Gastroesophageal sphincter (tissue), 4 donors: ENCODE measurements around the gene ADCY10. TPM values are rescaled to one million over a fixed set of nuclear protein-coding genes. Genes with fewer than 3 reads are reported as not detected.

Experiments used
- ATAC-seq: fragments of 150-250 bp; one replicate; pipeline ENCODE4 v1.9.1; 2016; ENCODE audit warnings: mild to moderate bottlenecking, moderate library complexity
- H3K27ac ChIP-seq, 4 donors: fragments of 200-600 bp; sonication (generic) in 3 of 4; 1 replicate in 3 of 4; 2 replicates in 1 of 4; pipeline ENCODE4 v1.5.1; 2016 to 2019
- H3K27me3 ChIP-seq: fragments of 200-600 bp; sonication (generic); one replicate; pipeline ENCODE4 v1.5.1; 2019
- H3K36me3 ChIP-seq, 2 donors: fragments of 200-600 bp; sonication (generic); one replicate each; pipeline ENCODE4 v1.5.1; 2019; ENCODE audit warnings: control low read depth in 1 of 2
- H3K4me1 ChIP-seq, 3 donors: fragments of 200-600 bp; sonication (generic); 1 replicate in 2 of 3; 2 replicates in 1 of 3; pipeline ENCODE4 v1.5.1; 2016 to 2019; ENCODE audit warnings: control low read depth in 2 of 3
- H3K4me3 ChIP-seq, 2 donors: fragments of 200-600 bp; sonication (generic); one replicate each; pipeline ENCODE4 v1.5.1; 2019; ENCODE audit warnings: mild to moderate bottlenecking in 1 of 2, moderate library complexity in 1 of 2
- H3K9me3 ChIP-seq, 3 donors: fragments of 200-600 bp; sonication (generic); one replicate each; pipeline ENCODE4 v1.5.1; 2017 to 2019; ENCODE audit warnings: control low read depth in 2 of 3
- EP300 ChIP-seq: sonication (generic); formaldehyde crosslinking; IDR thresholded peaks from one replicate; pipeline ENCODE4 v1.6.1; 2017; ENCODE audit warnings: antibody characterized with exemption, mild to moderate bottlenecking
- POLR2A ChIP-seq, 2 donors: fragments of 450-650 bp; IDR thresholded peaks; one replicate each; pipeline ENCODE4 v1.6.1; 2017; ENCODE audit warnings: antibody characterized with exemption in 2 of 2, mild to moderate bottlenecking in 2 of 2, moderate library complexity in 1 of 2
- POLR2AphosphoS5 ChIP-seq: sonication (generic); formaldehyde crosslinking; IDR thresholded peaks from one replicate; pipeline ENCODE4 v1.6.1; 2017; ENCODE audit warnings: antibody characterized with exemption
- WGBS, 2 donors: methylation state at CpG; one replicate each; pipeline ENCODE4 v1.1.5; 2018; ENCODE audit warnings: low coverage in 1 of 2; 5-methylcytosine and 5-hydroxymethylcytosine counted together
- total RNA-seq, 4 donors: library from RNA; depleted of rRNA; stranded (reverse); fragments of >200 nt; gene quantifications; one replicate each; pipeline ENCODE4 v1.1.0, GENCODE V29; 2016
- TF ChIP-seq, protein P1 (sequence below), 4 experiments: fragments of 200-600 bp in 2 of 4; fragments of 450-650 bp in 2 of 4; sonication (generic) in 1 of 4; IDR thresholded peaks; one replicate each; pipeline ENCODE4 v1.5.1; 2017 to 2019; ENCODE audit warnings: antibody characterized with exemption in 4 of 4, mild to moderate bottlenecking in 2 of 4, moderate library complexity in 2 of 4

Gene ADCY10
- total RNA-seq, 4 donors from 2014 or later = 0.12 to 0.16 TPM; not detected in 2

DNA sequence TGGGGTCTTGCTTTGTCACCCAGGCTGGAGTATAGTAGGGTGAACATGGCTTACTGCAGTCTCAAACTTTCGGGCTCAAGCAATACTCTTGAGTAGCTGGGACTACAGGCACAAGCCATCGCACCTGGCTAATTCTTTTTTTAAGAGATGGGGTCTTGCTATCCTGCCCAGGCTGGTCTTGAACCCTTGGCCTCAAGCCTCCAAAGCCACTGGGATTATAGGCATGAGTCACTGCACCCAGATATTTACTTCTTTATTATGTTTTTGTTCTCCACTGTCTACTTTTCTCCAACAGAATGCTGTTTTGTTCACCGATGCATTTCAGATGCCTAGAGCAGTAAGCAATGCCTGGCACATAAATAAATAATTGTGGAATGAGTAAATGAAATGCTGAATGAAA lies 72.4 kb downstream of the ADCY10 start:
- no peak for ATAC-seq
- Histone ChIP-seq H3K4me1 (no peaks in the 10 kb centered on the region), H3K9me3 (no peaks in the 10 kb centered on the region), H3K27me3 (no peaks in the 10 kb centered on the region), H3K27ac (no peak overlapping the region), H3K4me3 (no peak overlapping the region), H3K36me3 (no peaks in the 10 kb centered on the region)
- 93 to 100% methylated on average over 1 to 3 of the region's 3 CpGs for WGBS, 2 donors
- TF ChIP-seq, protein P1, sequence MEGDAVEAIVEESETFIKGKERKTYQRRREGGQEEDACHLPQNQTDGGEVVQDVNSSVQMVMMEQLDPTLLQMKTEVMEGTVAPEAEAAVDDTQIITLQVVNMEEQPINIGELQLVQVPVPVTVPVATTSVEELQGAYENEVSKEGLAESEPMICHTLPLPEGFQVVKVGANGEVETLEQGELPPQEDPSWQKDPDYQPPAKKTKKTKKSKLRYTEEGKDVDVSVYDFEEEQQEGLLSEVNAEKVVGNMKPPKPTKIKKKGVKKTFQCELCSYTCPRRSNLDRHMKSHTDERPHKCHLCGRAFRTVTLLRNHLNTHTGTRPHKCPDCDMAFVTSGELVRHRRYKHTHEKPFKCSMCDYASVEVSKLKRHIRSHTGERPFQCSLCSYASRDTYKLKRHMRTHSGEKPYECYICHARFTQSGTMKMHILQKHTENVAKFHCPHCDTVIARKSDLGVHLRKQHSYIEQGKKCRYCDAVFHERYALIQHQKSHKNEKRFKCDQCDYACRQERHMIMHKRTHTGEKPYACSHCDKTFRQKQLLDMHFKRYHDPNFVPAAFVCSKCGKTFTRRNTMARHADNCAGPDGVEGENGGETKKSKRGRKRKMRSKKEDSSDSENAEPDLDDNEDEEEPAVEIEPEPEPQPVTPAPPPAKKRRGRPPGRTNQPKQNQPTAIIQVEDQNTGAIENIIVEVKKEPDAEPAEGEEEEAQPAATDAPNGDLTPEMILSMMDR (IDR thresholded peaks at IDR 0.05) = no peak
- TF ChIP-seq POLR2A (IDR thresholded peaks at IDR 0.05) (no peak), POLR2AphosphoS5 (no peak), EP300 (no peak)

DNA sequence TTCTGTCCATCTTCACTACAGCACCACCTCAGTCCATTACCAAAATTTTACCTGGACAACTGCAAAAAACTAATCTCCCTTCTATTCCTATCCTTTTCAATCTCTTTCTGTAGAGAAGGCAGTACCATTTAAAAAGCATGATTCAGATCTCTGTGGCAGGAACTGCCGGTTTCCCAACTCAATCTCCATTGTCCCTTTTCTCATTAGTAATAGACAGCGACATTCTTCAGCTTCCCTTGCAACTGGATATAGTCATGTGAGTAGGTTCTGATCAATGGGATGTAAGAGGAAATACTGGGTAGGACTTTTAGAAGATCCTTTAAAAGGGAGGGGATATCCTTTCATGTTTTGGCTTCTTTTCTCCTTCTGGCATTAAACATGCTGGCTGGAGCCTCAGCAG lies 74.9 kb downstream of the ADCY10 start:
- TF ChIP-seq EP300 (no peak), POLR2AphosphoS5 (no peak), POLR2A (IDR thresholded peaks at IDR 0.05) (no peak)
- TF ChIP-seq, protein P1 (IDR thresholded peaks at IDR 0.05) = no peak
- no peaks in the 10 kb centered on the region for H3K36me3 ChIP-seq
- 67 to 94% methylated on average over 1 to 2 of the region's 2 CpGs for WGBS, 2 donors
- ATAC-seq = no peak
- H3K27ac ChIP-seq = no peak overlapping the region
- H3K4me3 ChIP-seq = no peak overlapping the region
- no peaks in the 10 kb centered on the region for H3K27me3 ChIP-seq
- no peaks in the 10 kb centered on the region for H3K4me1 ChIP-seq
- H3K9me3 ChIP-seq = no peaks in the 10 kb centered on the region

DNA sequence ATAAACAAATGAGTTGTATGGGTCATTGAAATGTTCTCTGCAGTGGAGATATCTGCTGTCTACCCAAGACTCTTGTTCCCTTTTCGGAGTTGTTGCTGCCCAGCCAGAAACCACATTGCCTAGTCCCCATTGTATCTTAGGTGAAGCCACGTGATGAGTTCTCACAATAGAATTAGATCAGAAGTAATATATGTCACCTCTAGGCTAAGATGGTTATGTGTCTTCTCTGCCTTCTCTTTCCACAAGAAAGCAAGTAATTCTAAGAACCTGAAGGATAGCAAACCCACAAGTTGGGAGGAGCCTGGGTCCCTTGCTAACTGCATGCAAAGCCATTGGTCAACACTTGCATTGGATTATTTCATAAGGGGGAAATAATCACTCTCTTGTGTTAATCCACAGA lies 76.6 kb downstream of the ADCY10 start:
- no peaks in the 10 kb centered on the region for H3K4me1 ChIP-seq
- no peak for ATAC-seq
- H3K36me3 ChIP-seq = no peaks in the 10 kb centered on the region
- H3K9me3 ChIP-seq = no peaks in the 10 kb centered on the region
- H3K4me3 ChIP-seq = no peak overlapping the region
- WGBS, 2 donors = 75 to 88% methylated on average over 1 to 2 of the region's 2 CpGs
- no peaks in the 10 kb centered on the region for H3K27me3 ChIP-seq
- TF ChIP-seq POLR2AphosphoS5 (no peak), EP300 (no peak), POLR2A (IDR thresholded peaks at IDR 0.05) (no peak)
- TF ChIP-seq, protein P1 (IDR thresholded peaks at IDR 0.05) = no peak
- no peak overlapping the region for H3K27ac ChIP-seq

DNA sequence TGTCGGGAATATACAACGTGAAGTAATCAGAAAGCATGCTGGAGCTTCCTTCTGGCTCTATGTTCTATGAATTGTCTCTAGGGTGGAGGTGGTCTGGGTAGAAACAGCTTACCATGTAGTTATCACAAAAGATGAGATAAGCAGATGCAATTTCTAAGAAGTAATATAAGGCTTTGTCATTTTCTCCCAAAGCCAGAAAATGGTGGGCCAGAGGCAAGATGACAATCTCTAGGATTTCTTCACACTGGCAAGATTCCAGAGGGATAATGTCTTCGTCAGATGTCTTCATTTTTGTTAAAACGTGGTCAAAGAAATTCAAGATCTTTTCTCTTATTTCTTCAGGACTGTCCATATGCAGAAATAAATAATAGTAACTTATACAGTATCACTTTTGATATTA lies 77.7 kb downstream of the ADCY10 start:
- H3K4me1 ChIP-seq = no peaks in the 10 kb centered on the region
- ATAC-seq = no peak

DNA sequence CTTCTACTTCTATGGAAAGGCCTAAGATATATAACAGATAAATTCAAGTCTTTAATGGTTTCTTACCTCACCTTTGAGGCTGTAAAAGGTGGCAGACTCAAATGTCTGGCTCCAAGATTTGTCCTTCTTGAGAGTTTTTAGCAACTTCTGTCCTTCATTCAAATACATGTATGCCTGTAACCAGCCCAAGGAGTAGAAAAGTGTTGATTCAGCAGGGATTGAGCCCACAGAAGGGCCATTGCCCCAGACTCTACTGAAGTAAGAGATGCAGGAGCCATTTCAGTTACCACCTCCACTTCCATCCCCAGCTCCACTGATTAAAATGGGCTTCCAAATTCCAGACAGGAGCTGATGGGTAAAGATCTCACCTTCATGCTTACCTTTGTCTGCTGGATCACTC lies 80.0 kb downstream of the ADCY10 start:
- Histone ChIP-seq H3K4me1 (no peaks in the 10 kb centered on the region), H3K27ac (no peak overlapping the region), H3K4me3 (no peak overlapping the region), H3K36me3 (no peaks in the 10 kb centered on the region), H3K27me3 (no peaks in the 10 kb centered on the region), H3K9me3 (no peaks in the 10 kb centered on the region)
- no peak for TF ChIP-seq POLR2A (IDR thresholded peaks at IDR 0.05)
- TF ChIP-seq POLR2AphosphoS5 = no peak
- TF ChIP-seq EP300 = no peak
- TF ChIP-seq, protein P1 (IDR thresholded peaks at IDR 0.05) = no peak
- ATAC-seq = no peak

More for the DNA sequence above, 77.7 kb downstream of the ADCY10 start:
- H3K4me3 ChIP-seq = no peak overlapping the region
- 87 to 93% methylated on average over 4 of the region's 4 CpGs for WGBS, 2 donors
- no peak overlapping the region for H3K27ac ChIP-seq
- H3K27me3 ChIP-seq = no peaks in the 10 kb centered on the region
- H3K9me3 ChIP-seq = no peaks in the 10 kb centered on the region
- no peaks in the 10 kb centered on the region for H3K36me3 ChIP-seq
- TF ChIP-seq POLR2A (IDR thresholded peaks at IDR 0.05) = no peak
- TF ChIP-seq, protein P1 (IDR thresholded peaks at IDR 0.05) = no peak
- no peak for TF ChIP-seq EP300
- no peak for TF ChIP-seq POLR2AphosphoS5
